Caki2 (cell line): Measurements from ENCODE around the gene MAP3K19. TPM values are rescaled to one million over a fixed set of nuclear protein-coding genes. Genes with fewer than 3 reads are reported as not detected.
"Not testable (repeated sequence)": the region's sequence is repeated elsewhere in the genome, so short reads cannot be mapped to it uniquely, and the experiment has no call there.

Source experiments
- DNase-seq: peaks from one replicate; pipeline ENCODE4 v3.0.0-alpha.2; 2015; ENCODE audit warnings: low read depth
- in situ Hi-C: cut with HindIII; loops from 2 replicates; pipeline ENCODE4 v1.10.0; 2016; ENCODE audit warnings: low sequenced_read_pairs, low pct_unique_long_range_greater_than_20kb, mixed read lengths
- total RNA-seq: library from RNA; depleted of rRNA; stranded (reverse); fragments of >200 nt; shearing (Covaris generic); gene quantifications from 2 replicates; pipeline ENCODE4 v1.2.3, GENCODE V29; 2014; ENCODE audit warnings: low replicate concordance

MAP3K19 gene
- total RNA-seq, 1 experiment from 2014 or later, result not detected

GRCh38 chr2:135055182-135055786, 8.0 kb upstream of the MAP3K19 start:
- in situ Hi-C loops, result no loop called here
- no peak for DNase-seq

- no peak for DNase-seq
- in situ Hi-C loops, result no loop called here
These were observed 5.8 kb upstream of the MAP3K19 start for GRCh38 chr2:135052997-135053474.

DNA sequence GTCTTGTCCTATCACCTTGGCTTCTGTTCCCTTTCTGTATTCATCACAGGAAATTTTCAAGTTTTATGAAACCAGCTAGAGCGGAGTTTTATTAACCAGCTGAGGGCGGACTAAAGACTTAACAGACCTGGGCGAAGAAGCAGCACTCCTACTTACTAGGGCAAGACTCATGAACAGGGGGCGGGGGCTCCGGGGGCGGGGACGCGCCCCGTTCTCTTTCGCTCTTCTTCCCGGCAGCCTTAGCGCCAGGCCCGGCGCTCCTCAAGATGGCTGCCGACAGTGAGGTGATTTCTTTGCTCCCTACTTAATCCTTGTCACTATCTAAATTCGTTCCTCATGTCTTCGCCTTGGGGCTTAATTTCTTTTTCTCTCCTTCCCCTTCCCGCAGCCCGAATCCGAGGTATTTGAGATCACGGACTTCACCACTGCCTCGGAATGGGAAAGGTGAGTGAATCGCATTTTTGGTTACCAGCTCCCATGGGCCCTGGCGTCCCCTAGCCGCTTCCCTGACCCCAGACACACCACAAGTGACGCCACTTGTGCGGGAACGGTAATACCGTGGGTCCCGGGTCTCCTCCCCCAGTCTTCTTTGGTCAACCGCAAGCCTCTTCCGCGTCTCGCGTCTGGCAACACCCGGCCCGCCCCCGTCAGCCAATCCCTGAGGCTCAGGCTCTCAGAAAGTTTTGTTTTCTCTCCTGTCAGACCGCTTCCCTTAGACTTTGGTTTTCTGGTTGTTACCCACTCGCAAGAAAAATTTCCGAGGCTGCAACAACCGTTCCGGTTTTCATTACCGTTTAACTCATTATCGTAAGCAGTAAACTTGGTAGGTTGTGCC, 5.0 kb upstream of the MAP3K19 start, which contains the start of gene RAB3GAP1:
Gene RAB3GAP1 (plus strand): TSS at position 251 of the 835 bp plus-strand sequence. CDS start 16 bp downstream, at position 267.
- in situ Hi-C loops, result no loop called here
- peak; percentile 66 for DNase-seq

DNA sequence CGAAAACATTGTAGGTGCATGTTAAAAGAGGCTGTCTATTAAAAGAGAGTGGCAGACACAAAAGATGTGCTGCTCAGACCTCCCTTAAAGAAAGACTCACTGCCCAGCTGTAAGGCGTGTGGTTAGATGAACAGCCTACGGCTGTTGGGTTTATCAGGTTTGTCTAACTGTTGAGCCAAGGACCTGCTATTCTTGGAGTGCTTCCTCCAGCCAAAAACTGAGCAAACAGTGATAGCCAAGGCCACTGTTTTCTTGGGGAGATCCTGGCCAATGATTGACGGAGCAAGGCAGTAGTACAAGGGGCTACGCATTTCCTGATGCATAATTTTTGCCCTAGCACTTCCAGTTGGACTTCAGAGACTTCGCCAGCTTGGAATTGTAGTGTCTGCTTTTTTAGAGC, 3.4 kb upstream of the MAP3K19 start:
- DNase-seq, result no peak
- in situ Hi-C loops, result no loop called here

DNA sequence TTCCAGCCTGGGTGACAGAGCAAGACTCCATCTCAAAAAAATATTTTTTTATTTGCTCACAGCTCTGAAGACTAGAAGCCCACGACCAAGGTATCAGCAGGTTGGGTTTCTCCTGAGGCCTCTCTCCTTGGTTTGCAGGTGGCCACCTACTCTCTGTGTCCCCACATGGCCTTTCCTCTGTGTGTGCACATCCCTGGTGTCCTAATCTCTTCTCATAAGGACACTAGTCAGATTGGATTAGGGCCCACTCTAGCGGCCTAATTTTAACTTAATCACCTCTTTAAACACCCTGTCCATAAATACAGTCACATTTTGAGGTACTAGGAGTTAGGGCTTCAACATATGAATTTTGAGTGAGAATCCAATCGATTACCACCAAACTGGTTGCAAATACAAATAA, 2.9 kb upstream of the MAP3K19 start:
- no peak for DNase-seq
- in situ Hi-C loops, result no loop called here

DNA sequence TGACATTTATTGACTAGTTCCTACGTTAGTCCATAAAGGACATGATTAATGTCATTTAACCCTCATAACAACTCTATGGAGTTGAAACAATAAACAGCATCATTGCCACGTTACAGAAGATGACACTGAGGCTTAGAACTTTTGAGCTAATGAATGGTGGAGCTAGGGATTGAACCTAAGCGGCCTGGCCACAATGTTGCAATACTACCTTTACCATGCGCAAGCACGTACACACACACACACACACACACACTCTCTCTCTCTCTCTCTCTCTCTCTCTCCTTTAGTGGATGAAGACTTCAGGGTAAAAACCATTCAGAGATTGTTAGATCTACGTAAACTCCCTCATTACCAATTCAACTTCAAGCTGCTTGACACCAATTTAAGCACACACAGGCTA, 875 bp upstream of the MAP3K19 start:
- in situ Hi-C loops, result no loop called here
- no peak for DNase-seq

DNA sequence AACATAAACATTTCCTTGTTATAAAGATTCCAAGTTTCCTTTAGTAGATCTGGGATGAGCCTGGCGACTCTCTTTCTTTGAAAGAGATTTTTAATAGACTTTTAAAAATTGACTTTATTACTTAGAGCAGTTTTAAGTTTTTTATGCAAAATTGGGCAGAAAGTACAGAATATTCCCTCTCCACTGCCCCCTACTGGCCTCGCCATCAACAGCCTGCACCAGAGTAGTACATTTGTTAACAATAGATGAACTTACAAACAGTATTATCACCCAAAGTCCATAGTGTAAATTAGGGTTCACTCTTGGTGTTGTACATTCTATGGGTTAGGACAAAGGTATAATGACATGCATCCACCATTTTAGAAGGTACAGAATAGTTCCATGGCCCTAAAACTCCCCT, 3.9 kb downstream of the MAP3K19 start:
- no peak for DNase-seq
- in situ Hi-C loops, result no loop called here

GRCh38 chr2:135037831-135038230, 9.4 kb downstream of the MAP3K19 start:
- no peak for DNase-seq
- in situ Hi-C loops, result no loop called here

- DNase-seq, in situ Hi-C loops: not testable (repeated sequence)
These were observed 14.0 kb downstream of the MAP3K19 start for GRCh38 chr2:135033216-135033615.

- DNase-seq, result peak; percentile 23
- in situ Hi-C loops, result no loop called here
These were observed 16.4 kb downstream of the MAP3K19 start for GRCh38 chr2:135030826-135031225.

- no peak for DNase-seq
- in situ Hi-C loops, result no loop called here
These were observed 17.6 kb downstream of the MAP3K19 start for GRCh38 chr2:135029481-135030134.

DNA sequence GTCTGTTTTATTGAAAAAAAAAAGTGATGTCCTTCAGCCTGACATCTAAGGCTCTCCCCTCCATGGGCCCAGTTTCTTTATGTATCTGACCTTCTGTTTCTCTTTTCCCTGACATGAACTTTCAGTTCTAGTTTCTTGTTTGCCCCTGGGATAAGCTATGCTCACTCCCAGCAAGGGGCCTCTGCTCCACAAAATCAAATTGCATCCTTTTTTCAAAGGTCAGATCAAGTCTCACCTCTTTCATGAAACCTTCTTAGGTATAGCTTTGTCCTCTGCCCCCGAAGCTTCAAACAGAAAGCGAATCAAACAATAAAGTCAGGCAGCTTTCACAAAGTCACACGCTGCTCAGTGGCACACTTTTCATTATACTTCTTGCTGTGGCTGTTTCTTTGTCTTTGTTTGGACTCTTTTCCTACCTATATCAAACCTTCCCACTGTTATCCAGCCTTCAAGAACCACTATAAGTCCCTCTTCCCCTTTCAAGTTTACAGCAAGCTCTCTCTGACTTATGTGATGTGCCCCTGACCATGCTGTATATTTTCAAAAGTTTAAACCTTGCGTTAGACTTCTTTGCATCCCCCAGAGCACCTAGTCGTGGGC, 23.3 kb downstream of the MAP3K19 start:
- DNase-seq, result no peak

GRCh38 chr2:135022952-135023880, 24.0 kb downstream of the MAP3K19 start:
- no peak for DNase-seq
- in situ Hi-C loops, result no loop called here

More for the DNA sequence above, 23.3 kb downstream of the MAP3K19 start:
- in situ Hi-C loops, result no loop called here

DNA sequence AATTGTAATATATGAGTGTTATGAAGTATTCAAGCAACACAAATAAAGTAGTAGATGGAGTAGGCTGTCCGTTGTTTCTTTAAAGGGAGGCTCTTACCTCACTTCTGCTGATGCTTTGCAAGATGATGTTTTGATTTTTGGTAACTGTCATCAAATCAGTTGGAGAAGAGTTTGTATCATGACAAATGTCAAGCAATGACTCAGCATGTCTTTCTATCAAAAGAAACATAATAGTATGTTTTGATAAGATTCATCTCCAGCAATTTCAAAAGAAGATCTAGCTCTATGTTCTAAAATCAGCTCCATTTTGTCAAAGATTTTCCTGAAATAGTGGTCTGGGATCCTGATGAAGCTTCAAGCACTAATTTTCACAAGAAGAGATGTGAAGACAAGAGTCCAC, 25.6 kb downstream of the MAP3K19 start:
- in situ Hi-C loops, result no loop called here
- no peak for DNase-seq

DNA sequence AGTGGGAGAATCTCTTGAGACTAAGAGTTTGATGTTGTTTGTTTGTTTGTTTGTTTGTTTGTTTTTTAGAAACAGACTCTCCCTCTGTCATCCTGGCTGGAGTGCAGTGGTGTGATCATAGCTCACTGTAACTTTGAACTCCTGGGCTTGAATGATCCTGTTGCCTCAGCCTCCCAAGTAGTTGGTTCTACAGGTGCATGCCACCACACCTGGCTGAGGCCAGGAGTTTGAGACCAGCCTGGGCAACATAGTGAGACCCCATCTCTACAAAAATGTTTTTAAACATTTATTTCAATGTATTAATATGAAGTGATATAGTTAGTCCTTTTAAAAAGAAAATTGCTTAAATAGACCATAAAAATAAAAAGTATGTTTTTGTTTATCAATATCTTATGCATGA, 35.6 kb downstream of the MAP3K19 start:
- in situ Hi-C loops, result no loop called here
- no peak for DNase-seq

DNA sequence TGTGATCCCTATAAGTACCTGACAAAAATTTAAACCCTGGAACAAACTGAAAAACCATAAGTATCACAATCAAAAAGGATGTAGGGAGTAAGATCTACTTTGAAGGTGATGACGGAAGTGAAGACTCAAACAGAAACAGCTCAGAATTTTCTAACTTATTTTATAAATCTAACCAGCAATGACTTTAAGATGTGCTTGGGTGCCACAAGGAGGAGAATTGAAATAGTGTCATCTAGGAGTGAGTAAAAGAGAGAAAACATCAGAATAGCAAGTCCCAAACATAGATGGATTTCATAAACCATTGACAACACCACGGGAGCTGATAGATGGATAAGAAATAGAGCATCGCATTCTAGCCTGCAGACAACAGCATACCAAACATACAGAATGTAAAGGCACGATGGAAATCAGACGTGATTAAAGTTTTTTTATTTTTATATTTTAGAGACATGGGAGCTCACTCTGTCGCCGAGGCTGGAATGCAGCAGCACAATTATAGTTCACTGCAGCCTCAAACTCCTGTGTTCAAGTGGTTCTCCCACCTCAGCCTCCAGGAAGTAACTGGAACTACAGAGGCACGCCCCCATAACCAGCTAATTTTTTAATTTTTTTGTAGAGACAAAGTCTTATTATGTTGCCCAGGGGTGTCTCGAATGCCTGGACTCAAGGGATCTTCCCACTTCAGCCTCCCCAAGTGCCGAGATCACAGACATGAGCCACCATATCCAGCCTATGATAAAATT, 36.9 kb downstream of the MAP3K19 start:
- in situ Hi-C loops, result no loop called here
- no peak for DNase-seq

GRCh38 chr2:135009339-135009738, 37.9 kb downstream of the MAP3K19 start:
- no peak for DNase-seq
- in situ Hi-C loops, result no loop called here
